Sigmoid colon (tissue), 4 donors: Measurements from ENCODE around the gene RBM47.

ENCODE experiments used
- CTCF ChIP-seq, 4 experiments: fragments of 450-650 bp in 3 of 4; fragments of 200-600 bp in 1 of 4; IDR thresholded peaks; one replicate each; pipeline ENCODE4 v1.5.1; 2016 to 2019; ENCODE audit warnings: antibody characterized with exemption in 4 of 4, mild to moderate bottlenecking in 3 of 4, moderate library complexity in 2 of 4
- EP300 ChIP-seq, 4 donors: sonication (generic); formaldehyde crosslinking; IDR thresholded peaks; one replicate each; pipeline ENCODE4 v1.6.1; 2017; ENCODE audit warnings: antibody characterized with exemption in 4 of 4
- POLR2A ChIP-seq, 2 donors: fragments of 450-650 bp; IDR thresholded peaks; one replicate each; pipeline ENCODE4 v1.6.1; 2016; ENCODE audit warnings: antibody characterized with exemption in 2 of 2, mild to moderate bottlenecking in 2 of 2, moderate library complexity in 2 of 2
- POLR2AphosphoS5 ChIP-seq, 4 donors: sonication (generic); formaldehyde crosslinking; IDR thresholded peaks; one replicate each; pipeline ENCODE4 v1.6.1; 2017; ENCODE audit warnings: antibody characterized with exemption in 4 of 4

- TF ChIP-seq CTCF (IDR thresholded peaks at IDR 0.05) = no peak
- no peak for TF ChIP-seq POLR2A (IDR thresholded peaks at IDR 0.05)
- TF ChIP-seq POLR2AphosphoS5 (IDR thresholded peaks at IDR 0.05) = no peak
- TF ChIP-seq EP300 (IDR thresholded peaks at IDR 0.05) = no peak
These were observed 254.0 kb downstream of the RBM47 start for GRCh38 chr4:40375620-40376019.
